Epithelial cell of proximal tubule (primary cell): ENCODE measurements around the gene AHI1. TPM values are rescaled to one million over a fixed set of nuclear protein-coding genes. Genes with fewer than 3 reads are reported as not detected.
A peak's percentile ranks its signal among the peaks of the same experiment; 100 is the strongest.

Experiments
- DNase-seq: peaks from one replicate; pipeline ENCODE4 v3.0.0-alpha.2; 2011; ENCODE audit warnings: low read depth
- H3K4me3 ChIP-seq: 2 replicates; pipeline ENCODE4 v1.5.1; 2011; ENCODE audit warnings: low read depth, mild to moderate bottlenecking, low read length
- total RNA-seq: library from RNA; depleted of rRNA; stranded (reverse); fragments of >200 nt; gene quantifications from 2 replicates; pipeline ENCODE4 v1.2.3, GENCODE V29; 2015
- TF ChIP-seq, protein P1 (sequence below): conservative IDR thresholded peaks from 2 replicates; pipeline ENCODE4 v1.5.1; 2012; ENCODE audit warnings: low read depth, mild to moderate bottlenecking, low read length

The AHI1 gene
- 5.4 and 7.5 TPM in 2 replicates for total RNA-seq

DNA sequence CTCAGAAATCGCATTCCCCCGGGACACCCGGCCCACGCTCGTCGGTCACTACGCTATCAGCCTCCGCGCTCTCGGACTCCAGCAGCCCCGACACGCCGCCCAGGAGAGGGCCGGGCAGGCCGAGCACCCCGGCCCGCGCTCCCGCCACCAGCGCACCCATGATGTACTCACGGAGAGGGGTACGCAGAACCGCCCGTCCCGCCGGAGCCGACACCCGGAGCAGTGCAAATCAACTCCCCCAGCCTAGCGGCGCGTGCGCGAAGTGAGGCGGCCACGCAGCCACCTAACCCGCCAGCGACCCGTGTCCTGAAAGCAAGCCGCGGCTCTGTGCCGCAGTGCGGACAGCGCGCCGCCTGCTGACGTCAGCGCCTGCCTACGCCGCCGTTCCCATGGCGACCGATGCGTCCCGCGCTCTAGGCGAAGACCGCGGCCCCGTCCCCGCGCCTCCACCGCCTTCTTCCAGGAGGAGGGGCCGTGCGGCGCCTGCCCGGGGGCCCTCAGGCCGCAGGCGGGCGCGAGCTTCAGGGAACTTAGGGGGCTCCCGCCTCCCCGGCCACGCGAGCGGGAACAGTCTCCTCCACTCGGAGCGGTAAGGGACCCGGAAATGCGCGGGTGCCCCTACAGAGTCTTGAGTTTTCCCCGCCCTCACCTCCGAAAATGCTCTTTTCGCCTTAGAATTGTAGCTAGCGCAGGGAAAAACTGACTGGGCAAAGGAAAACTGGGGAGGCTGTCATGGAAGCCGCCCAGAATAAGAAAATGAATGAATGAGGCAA, at the start of gene AHI1:
Gene AHI1 (minus strand): TSS at position 329 of the 773 bp plus-strand sequence. CDS start 5,503 bp downstream, outside the sequence.
- H3K4me3 ChIP-seq, result peak within 1 kb of the TSS; percentile 72
- TF ChIP-seq, protein P1, sequence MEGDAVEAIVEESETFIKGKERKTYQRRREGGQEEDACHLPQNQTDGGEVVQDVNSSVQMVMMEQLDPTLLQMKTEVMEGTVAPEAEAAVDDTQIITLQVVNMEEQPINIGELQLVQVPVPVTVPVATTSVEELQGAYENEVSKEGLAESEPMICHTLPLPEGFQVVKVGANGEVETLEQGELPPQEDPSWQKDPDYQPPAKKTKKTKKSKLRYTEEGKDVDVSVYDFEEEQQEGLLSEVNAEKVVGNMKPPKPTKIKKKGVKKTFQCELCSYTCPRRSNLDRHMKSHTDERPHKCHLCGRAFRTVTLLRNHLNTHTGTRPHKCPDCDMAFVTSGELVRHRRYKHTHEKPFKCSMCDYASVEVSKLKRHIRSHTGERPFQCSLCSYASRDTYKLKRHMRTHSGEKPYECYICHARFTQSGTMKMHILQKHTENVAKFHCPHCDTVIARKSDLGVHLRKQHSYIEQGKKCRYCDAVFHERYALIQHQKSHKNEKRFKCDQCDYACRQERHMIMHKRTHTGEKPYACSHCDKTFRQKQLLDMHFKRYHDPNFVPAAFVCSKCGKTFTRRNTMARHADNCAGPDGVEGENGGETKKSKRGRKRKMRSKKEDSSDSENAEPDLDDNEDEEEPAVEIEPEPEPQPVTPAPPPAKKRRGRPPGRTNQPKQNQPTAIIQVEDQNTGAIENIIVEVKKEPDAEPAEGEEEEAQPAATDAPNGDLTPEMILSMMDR, result no peak
- DNase-seq, result peak; percentile 31

DNA sequence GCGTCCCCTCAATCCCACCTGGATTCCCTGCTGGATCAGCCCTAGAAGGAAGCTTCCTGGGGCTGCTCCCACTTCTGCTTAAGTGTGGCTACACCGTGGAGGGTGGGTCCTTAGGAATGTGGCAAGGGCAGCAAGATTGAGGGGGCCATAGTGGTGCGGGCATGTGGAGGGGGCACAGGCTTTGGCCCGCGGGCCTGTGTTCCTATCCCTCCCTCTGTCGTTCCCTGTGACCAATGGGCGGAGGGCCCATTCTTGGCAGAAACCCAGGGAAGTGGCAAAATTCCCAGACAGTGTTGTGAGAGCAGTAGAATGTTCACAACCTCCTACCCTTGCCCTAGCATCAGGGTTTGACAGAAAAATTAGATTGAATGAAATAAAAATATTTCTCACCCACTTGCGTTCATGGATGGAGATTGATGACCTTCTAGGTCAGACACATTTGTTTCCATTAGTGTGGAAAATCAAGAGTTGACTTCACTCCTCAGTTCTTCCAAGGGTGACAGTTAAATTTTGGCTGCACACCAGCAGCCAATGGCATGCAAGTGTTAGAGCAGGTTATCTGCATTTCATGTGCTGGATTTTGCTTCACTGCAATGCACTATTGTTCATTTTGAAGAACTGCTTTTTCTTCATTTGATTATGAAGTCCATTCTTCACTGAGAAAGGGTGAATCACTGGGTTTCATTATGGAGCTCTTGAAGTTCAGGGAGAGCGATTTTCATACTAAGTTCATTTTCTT, 49.3 kb upstream of the AHI1 start:
- no peak overlapping the region for H3K4me3 ChIP-seq
- TF ChIP-seq, protein P1, result no peak
- no peak for DNase-seq

DNA sequence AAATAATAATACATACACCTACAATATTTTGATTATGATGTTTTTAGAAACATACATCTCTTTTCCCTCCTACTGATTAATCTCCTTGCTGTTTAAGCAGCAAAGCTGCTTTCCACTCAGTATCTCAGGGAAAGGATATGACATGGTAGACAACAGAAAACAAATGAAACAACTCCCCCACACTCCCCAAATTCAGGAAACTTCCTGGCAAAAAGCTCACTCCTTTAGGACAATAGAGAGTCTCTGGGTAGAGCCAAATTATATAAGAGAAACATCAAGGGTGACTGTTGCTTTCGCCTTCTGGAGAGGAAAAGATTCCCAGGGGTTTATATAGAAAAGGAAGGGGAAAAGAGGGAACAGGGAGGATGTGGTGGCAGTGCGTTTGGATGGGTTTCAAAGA, 48.7 kb upstream of the AHI1 start:
- no peak overlapping the region for H3K4me3 ChIP-seq
- TF ChIP-seq, protein P1, result no peak
- DNase-seq, result no peak

DNA sequence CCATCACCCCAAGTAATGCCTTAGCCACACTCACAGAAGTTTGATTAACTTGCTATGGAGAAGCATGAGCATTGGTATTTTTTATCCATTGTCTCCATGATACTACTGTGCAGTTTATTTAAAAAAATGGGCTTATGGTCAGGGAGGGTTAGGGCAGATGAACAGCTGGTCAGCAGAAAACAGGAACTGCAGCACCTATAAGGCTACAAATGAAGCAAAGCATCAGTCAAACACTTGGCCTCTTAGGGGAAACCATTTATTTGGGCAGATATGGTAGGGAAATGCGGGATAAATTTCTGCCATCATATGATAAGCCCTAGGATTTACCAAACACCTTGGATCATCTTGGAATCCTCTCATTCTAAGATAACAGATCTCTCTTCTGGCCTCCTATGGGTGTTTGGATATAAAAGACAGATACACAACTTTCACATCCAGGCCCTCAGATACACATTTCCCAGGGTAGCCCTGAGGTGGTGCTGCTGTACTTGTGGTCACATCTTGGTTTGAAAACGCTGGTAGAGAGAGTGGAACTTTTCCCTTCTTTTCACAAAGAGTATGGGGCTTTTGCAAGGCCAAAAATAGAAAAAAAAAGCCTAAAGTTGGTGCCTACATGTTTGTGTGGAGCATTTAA, 42.8 kb upstream of the AHI1 start:
- TF ChIP-seq, protein P1, result peak; percentile 51
- no peak for DNase-seq
- H3K4me3 ChIP-seq, result no peak overlapping the region

DNA sequence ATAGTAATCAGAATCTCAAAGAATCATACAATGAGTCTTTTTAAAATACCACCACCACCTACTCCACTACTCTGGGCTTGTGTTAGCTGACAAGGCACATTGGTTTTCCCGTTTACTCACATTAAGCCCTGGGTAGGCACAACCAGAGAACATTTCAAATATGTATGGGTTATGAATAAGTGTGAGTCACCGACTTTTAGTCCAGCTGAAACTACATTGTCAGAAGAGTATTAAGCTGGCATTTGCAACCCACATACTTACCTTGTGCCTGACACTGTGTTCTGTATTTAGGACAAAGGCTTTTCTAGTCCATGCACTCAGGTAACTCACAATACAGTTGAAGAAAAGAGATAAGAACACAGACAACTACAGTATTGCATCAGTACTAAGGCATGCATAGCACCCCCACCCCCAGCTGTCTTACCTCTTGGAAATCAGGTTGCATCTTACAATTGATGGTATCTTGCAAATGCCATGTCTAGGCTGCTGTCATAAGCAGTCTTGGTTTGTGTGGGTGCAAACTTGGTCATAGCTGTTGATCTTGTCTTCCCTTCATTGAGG, 40.3 kb upstream of the AHI1 start:
- H3K4me3 ChIP-seq, result no peak overlapping the region
- TF ChIP-seq, protein P1, result no peak
- DNase-seq, result no peak

DNA sequence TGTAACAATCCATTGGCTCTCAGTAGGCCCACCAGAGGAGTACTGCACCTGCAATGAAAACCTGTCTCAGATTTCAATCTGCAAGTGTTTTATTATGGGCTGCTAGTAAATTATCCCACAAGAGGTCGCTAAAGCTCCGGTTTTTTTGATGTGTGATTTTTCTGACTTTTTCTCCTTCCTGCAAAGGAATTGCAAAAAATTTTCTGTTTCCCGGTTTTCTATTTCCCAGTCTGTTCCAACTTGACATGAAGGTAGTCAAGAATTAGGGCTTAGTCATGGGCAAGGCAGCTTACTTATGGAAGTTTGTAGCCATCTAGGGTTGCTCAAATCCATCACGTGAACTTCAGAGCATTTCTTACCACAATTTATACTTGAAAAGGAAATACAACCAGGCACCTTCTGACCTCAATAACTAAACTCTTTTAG, 38.5 kb upstream of the AHI1 start:
- DNase-seq, result peak; percentile 38
- H3K4me3 ChIP-seq, result no peak overlapping the region
- TF ChIP-seq, protein P1, result peak; percentile 69
